ENCODE measurements around the gene TMEM108. TPM values are rescaled to one million over a fixed set of nuclear protein-coding genes. Genes with fewer than 3 reads are reported as not detected.

The TMEM108 gene
- total RNA-seq, 4 donors from 2014 or later, result 0.54 to 2.9 (median 1.4) TPM

GRCh38 chr3:133047980-133048379 is 9.8 kb downstream of the TMEM108 start:
- intact Hi-C loops (cut with DNase I; ENCODE audit: low total_unique reads), result loop anchor here (10.0 kb wide), 1 partner anchor 337 kb away; no protein-coding TSS in a partner anchor
- no peak for TF ChIP-seq POLR2A (IDR thresholded peaks at IDR 0.05)
- TF ChIP-seq CTCF (IDR thresholded peaks at IDR 0.05), result no peak
- WGBS, 2 donors, result 74 to 84% methylated on average over 1 of the region's 1 CpG

GRCh38 chr3:133049491-133049890 is 11.3 kb downstream of the TMEM108 start:
- no peak for TF ChIP-seq POLR2A (IDR thresholded peaks at IDR 0.05)
- no peak for TF ChIP-seq CTCF (IDR thresholded peaks at IDR 0.05)
- WGBS, 2 donors, result 83 to 86% methylated on average over 2 of the region's 2 CpGs
- intact Hi-C loops (cut with DNase I; ENCODE audit: low total_unique reads), result loop anchor here (10.0 kb wide), 1 partner anchor 335 kb away; no protein-coding TSS in a partner anchor
- no peak overlapping the region for H3K4me3 ChIP-seq (ENCODE audit: low read depth, poor library complexity, severe bottlenecking)
- no peak for DNase-seq (ENCODE audit: low spot score in 2 of 2)

More at GRCh38 chr3:133047980-133048379, 9.8 kb downstream of the TMEM108 start:
- no peak overlapping the region for H3K4me3 ChIP-seq (ENCODE audit: low read depth, poor library complexity, severe bottlenecking)
- no peak for DNase-seq (ENCODE audit: low spot score in 2 of 2)

GRCh38 chr3:133050891-133051290 is 12.7 kb downstream of the TMEM108 start:
- TF ChIP-seq POLR2A (IDR thresholded peaks at IDR 0.05), result no peak
- no peak for TF ChIP-seq CTCF (IDR thresholded peaks at IDR 0.05)
- intact Hi-C loops (cut with DNase I; ENCODE audit: low total_unique reads), result no loop called here
- WGBS, 2 donors, result 84 to 89% methylated on average over 2 of the region's 2 CpGs
- H3K4me3 ChIP-seq (ENCODE audit: low read depth, poor library complexity, severe bottlenecking), result no peak overlapping the region
- DNase-seq (ENCODE audit: low spot score in 2 of 2), result no peak

- no peak overlapping the region for H3K4me3 ChIP-seq (ENCODE audit: low read depth, poor library complexity, severe bottlenecking)
- no peak for TF ChIP-seq CTCF (IDR thresholded peaks at IDR 0.05)
- TF ChIP-seq POLR2A (IDR thresholded peaks at IDR 0.05), result no peak
- DNase-seq (ENCODE audit: low spot score in 2 of 2), result no peak
- 86 to 94% methylated on average over 2 of the region's 2 CpGs for WGBS, 2 donors
- intact Hi-C loops (cut with DNase I; ENCODE audit: low total_unique reads), result no loop called here
Observed at GRCh38 chr3:133053532-133053931, 15.3 kb downstream of the TMEM108 start.

- TF ChIP-seq POLR2A (IDR thresholded peaks at IDR 0.05) (no peak), CTCF (IDR thresholded peaks at IDR 0.05) (no peak)
- WGBS, 2 donors, result 84 to 89% methylated on average over 1 of the region's 1 CpG
- no peak overlapping the region for H3K4me3 ChIP-seq (ENCODE audit: low read depth, poor library complexity, severe bottlenecking)
- intact Hi-C loops (cut with DNase I; ENCODE audit: low total_unique reads), result no loop called here
- no peak for DNase-seq (ENCODE audit: low spot score in 2 of 2)
Observed at GRCh38 chr3:133054586-133054985, 16.4 kb downstream of the TMEM108 start.

GRCh38 chr3:133055339-133055738 is 17.1 kb downstream of the TMEM108 start:
- TF ChIP-seq POLR2A (IDR thresholded peaks at IDR 0.05) (no peak), CTCF (IDR thresholded peaks at IDR 0.05) (no peak)
- intact Hi-C loops (cut with DNase I; ENCODE audit: low total_unique reads), result no loop called here
- H3K4me3 ChIP-seq (ENCODE audit: low read depth, poor library complexity, severe bottlenecking), result no peak overlapping the region
- DNase-seq (ENCODE audit: low spot score in 2 of 2), result no peak
- WGBS, 2 donors, result 33 to 50% methylated on average over 1 of the region's 1 CpG

Measured in lower leg skin (tissue), 4 donors.